Prostate gland (tissue), 2 donors: ENCODE results near the gene HCN4.

Experiments
- POLR2A ChIP-seq: fragments of 450-650 bp; IDR thresholded peaks from one replicate; pipeline ENCODE4 v1.6.1; 2016; ENCODE audit warnings: antibody characterized with exemption, mild to moderate bottlenecking
- POLR2AphosphoS5 ChIP-seq: sonication (generic); formaldehyde crosslinking; IDR thresholded peaks from one replicate; pipeline ENCODE4 v1.6.1; 2017; ENCODE audit warnings: antibody characterized with exemption
- TF ChIP-seq, protein P1 (sequence below), 4 experiments: fragments of 200-600 bp in 2 of 4; fragments of 450-650 bp in 2 of 4; sonication (generic) in 2 of 4; IDR thresholded peaks; 1 replicate in 3 of 4; 2 replicates in 1 of 4; pipeline ENCODE4 v1.5.1; 2016 to 2019; ENCODE audit warnings: antibody characterized with exemption in 4 of 4, mild to moderate bottlenecking in 2 of 4, moderate library complexity in 2 of 4

DNA sequence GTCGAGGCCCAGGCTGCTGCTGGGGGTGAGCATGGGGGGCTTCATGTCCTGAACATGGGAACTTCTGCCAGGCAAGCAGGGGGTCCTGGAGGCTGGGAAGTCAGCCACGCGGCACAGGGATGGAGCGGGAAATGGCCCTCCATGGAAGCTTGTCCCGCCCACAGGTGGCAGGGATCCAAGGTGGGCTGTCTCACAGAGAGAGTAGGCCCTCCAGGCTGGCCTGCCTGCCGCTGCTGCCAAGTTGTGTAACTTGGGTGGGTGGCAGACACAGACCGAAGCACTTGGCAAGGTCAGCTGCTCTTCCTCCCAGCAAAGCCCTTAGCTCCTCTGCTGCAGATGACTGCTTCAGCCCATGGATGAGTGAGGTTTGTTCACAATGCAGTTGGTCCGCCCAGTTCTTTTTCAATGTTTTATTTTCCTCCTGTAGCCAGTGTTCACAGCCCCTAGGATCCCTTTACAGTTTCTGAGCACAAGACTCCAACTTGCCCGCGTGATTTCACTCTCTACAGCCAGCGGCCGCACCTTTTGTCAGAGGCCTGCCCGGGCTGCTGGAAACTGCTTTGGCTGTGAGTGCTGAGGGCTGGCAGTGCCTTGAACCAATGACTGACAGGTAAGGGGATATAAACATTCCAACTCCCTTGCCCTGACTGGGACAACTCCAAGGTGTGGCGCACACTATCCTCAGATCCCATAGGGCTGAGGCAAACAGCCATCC, 26.7 kb downstream of the HCN4 start:
- TF ChIP-seq, protein P1, sequence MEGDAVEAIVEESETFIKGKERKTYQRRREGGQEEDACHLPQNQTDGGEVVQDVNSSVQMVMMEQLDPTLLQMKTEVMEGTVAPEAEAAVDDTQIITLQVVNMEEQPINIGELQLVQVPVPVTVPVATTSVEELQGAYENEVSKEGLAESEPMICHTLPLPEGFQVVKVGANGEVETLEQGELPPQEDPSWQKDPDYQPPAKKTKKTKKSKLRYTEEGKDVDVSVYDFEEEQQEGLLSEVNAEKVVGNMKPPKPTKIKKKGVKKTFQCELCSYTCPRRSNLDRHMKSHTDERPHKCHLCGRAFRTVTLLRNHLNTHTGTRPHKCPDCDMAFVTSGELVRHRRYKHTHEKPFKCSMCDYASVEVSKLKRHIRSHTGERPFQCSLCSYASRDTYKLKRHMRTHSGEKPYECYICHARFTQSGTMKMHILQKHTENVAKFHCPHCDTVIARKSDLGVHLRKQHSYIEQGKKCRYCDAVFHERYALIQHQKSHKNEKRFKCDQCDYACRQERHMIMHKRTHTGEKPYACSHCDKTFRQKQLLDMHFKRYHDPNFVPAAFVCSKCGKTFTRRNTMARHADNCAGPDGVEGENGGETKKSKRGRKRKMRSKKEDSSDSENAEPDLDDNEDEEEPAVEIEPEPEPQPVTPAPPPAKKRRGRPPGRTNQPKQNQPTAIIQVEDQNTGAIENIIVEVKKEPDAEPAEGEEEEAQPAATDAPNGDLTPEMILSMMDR (IDR thresholded peaks at IDR 0.05): no peak
- no peak for TF ChIP-seq POLR2A
- no peak for TF ChIP-seq POLR2AphosphoS5
